Stimulated activated CD4-positive, alpha-beta T cell treated with anti-CD3 and anti-CD28 coated beads, Interleukin-4, amount 100 ng/mL, for 1 hour (primary cell): Measurements from ENCODE around the gene SNX1.
"Not testable (repeated sequence)": the region's sequence is repeated elsewhere in the genome, so short reads cannot be mapped to it uniquely, and the experiment has no call there.

ENCODE experiments used
- DNase-seq: peaks from one replicate; pipeline ENCODE4 v3.0.0-alpha.2; 2020

The SNX1 gene, protein sequence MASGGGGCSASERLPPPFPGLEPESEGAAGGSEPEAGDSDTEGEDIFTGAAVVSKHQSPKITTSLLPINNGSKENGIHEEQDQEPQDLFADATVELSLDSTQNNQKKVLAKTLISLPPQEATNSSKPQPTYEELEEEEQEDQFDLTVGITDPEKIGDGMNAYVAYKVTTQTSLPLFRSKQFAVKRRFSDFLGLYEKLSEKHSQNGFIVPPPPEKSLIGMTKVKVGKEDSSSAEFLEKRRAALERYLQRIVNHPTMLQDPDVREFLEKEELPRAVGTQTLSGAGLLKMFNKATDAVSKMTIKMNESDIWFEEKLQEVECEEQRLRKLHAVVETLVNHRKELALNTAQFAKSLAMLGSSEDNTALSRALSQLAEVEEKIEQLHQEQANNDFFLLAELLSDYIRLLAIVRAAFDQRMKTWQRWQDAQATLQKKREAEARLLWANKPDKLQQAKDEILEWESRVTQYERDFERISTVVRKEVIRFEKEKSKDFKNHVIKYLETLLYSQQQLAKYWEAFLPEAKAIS

GRCh38 chr15:64095795-64096667 lies at the start of gene SNX1:
Gene SNX1 (plus strand): TSS chr15:64095982. CDS start chr15:64096014, 32 bp downstream.
- peak; percentile 97 for DNase-seq

DNA sequence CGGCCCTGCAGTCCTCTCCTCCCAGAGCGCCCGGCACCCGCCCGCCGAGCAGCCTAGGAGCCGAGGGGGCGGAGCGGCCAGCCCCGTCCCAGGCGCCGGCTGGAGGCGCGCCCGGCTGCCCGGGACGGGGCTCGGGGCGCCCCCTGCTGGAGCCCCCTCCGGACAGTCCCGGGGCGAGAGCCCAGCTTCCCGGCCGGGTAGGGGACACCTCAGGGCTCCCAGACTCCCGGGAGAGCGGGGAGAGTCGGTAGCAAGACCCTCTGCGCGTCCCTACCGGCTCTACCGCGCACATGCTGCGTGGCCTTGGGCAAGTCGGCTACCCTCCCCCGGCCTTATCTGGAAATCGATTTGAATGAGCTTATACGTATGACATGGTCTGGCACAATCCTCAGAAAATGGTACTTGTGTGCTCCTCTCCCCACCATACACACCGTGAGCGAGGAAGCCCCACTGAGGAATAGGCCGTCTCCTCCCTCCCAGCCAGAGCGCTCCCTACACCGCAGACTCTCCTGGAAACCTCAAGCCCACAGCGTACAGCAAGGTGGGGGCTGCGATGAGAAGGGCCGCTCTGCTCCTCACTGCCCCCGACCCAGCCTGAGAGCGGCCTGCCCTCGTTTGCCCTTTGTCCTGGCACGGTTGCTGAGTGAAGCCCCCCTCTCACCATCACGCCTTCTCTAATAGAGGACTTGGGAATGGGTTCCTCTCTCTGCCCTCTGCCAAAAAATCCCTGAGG lies 49.2 kb upstream of the SNX1 start, which contains the start of gene DAPK2:
Gene DAPK2, minus strand, starts transcription at position 65 of the 733 bp plus-strand sequence. CDS start 6,224 bp downstream, outside the sequence.
- peak; percentile 68 for DNase-seq

- no peak for DNase-seq
Observed at GRCh38 chr15:64048781-64049460, 46.9 kb upstream of the SNX1 start.

DNA sequence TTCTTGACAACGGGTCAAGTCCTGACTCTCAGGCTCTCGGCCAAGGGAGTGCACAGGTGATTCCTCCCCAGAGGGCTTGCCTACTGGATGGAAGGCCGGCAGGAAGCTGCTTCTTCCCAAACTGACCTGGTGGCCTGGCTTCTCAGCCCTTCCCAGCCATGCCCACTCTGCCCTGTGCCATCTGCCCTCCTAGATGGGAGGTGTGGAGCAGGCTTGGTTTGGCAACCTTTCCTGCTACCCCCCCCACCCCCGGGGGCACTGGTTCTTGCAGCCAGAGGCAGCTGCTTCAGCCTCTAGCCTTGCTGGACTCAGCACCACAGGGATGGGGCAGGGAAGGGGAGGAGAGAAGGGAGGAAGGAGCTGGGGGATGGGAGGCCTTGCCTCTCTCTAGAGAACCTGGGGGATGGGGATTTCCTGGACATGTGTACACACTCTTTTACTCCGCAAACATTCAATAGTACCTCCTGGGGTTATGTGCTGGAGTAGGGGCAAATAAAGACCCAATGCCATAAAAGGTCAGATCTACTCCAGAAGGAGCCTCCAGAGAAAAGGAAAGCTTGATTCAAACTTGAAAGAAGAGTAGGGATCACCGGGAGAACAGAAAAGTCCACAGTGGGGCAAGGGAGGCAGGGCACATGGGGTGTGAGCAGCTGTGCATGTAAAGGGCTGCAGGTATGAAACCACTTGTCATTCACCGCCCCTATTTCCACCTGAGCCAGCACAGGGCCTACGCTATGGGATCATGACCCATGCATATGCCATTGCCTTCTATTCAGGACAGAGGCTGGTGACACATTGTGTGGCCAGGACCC lies 45.3 kb upstream of the SNX1 start:
- no peak for DNase-seq

DNA sequence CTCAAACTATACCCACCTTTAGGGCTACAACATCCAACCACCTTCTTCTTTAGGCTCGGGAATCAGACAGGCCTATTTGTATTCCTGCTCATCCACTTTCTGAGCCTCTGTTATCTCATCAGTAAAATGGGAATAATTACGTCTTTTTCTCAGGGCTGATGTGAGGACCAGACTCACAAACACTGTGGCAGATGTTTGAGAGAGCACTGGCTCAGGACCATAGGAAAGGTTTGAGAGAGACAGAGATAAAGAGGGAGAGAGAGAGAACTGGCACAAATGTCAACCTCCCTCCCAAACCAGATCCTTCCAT lies 44.7 kb upstream of the SNX1 start:
- DNase-seq, result no peak

GRCh38 chr15:64051407-64052259 lies 44.1 kb upstream of the SNX1 start:
- DNase-seq, result no peak

- no peak for DNase-seq
Observed at GRCh38 chr15:64052925-64053491, 42.8 kb upstream of the SNX1 start.

- DNase-seq, result not testable (repeated sequence)
Observed at GRCh38 chr15:64053674-64054073, 42.1 kb upstream of the SNX1 start.

GRCh38 chr15:64058279-64058678 lies 37.5 kb upstream of the SNX1 start:
- no peak for DNase-seq

GRCh38 chr15:64059104-64059503 lies 36.7 kb upstream of the SNX1 start:
- not testable (repeated sequence) for DNase-seq

- no peak for DNase-seq
Observed at GRCh38 chr15:64060716-64061115, 35.1 kb upstream of the SNX1 start.

- no peak for DNase-seq
Observed at GRCh38 chr15:64066451-64066850, 29.3 kb upstream of the SNX1 start.

- peak; percentile 57 for DNase-seq
Observed at GRCh38 chr15:64067564-64068030, 28.2 kb upstream of the SNX1 start.

GRCh38 chr15:64068133-64068532 lies 27.6 kb upstream of the SNX1 start:
- no peak for DNase-seq

- DNase-seq, result no peak
Observed at GRCh38 chr15:64070106-64070505, 25.7 kb upstream of the SNX1 start.

DNA sequence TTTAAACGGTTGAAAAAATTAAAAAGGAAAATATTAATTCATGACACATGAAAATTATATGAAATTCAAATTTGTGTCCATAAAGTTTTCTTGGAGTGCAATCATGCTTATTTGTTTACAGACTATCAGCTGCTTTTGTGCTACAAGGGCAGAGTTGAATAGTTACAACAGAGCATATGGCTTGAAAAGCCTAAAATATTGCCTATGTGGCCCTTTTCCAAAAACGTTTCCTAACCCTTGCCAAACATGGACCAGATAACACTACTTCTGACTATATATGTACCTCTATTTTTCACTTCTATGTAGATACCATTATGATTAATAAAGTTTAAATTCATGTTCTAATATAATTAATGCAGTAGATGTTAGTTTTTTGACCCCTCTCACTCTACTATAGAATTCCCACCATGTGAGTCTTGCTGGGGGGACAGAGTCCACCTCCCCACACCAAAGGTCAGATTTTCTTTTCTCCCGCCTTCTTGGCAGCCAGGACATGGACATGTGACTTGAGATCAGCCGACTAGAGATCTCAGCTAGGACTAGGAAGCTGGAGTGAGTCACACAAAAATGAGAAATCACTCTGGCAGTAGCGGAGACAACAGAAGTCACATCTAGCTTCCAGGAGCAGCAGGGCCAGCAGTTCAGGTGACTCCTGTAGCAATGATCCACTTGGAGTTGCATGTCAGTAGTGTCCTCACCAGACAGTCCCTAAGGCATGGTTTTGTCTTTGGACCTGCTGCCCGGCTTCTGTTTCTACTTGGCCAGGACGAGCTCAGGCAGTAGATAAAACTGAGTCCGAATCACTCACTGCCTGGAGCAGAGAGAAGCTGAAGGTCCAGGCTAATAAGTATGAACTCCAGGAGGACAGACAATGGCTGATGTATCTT lies 24.6 kb upstream of the SNX1 start:
- DNase-seq, result no peak

DNA sequence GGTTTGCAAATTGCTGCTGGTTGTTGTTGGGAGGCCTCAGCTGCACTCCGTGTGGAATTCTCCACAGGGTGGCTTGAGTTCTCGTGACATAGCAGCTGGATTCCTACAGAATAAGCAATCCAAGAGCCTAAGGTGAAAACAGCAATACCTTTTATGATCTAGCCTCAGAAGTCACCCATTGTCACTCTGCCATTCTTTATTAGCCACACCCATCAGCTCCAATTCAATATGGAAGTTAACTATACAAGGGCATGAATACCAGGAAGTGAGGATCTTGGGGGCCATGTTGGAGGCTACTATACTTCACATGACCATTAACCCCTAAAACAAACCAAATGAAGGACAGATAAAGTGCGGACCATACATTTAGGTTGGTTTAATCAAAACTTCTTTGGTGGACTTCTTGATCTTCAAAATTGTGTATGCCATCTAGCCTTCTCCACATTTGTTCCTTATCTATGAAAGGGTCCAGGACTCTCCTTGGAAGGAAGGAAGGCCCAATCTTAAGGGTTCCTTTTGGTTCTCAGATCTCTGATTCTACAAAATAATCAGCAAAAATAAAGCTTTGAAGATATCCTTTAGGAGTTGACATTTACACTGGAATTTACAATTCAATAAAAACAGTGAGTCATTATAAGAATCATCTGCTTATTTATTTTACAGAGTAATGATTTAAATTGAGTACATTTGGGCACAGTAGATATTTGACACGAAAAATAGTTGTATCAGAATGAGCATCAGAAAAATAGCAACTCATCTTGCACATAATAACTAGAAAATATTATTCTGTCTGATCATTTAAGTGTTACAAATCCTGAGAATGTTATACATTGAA lies 23.6 kb upstream of the SNX1 start:
- no peak for DNase-seq

DNA sequence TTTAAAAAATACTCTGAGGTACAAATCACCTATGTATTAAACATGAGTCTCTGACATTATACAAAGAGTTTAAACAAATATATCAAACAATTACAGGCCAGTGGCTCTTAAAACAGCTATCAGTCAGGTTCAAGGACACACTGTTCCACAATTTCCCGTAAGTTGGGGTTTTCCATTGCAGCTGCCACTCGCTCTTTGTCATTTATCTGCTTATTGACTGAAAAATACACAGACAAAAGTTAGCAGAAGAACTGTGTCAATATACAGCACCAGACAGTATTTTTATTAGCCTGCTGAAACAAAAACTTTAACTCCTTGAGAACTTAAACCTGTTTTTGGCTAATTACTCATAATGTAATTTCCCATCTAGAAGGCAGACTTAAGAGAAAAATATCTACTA lies 23.0 kb upstream of the SNX1 start:
- no peak for DNase-seq
